ENCODE measurements around the gene FER1L5.
"Not testable (repeated sequence)": the region's sequence is repeated elsewhere in the genome, so short reads cannot be mapped to it uniquely, and the experiment has no call there.

The FER1L5 gene

DNA sequence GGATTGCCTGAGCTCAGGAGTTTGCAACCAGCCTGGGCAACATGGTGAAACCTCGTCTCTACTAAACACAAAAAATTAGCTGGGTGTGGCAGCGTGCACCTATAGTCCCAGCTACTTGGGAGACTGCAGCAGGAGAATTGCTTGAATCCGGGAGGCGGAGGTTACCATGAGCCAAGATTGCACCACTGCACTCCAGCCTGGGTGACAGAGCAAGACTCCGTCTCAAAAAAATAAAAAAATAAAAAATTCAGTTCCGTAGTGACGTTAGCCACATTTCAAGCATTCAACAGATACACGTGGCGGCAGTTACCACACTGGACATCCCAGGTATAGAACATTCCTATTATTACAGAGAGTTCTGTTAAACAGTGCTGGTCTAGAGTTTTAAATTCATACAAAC, 8.9 kb upstream of the FER1L5 start:
- Histone ChIP-seq H3K9me3 (ENCODE audit: control insufficient read depth in 5 of 5, low read length in 5 of 5) (no peaks in the 10 kb centered on the region), H3K27me3 (ENCODE audit: control insufficient read depth in 5 of 5, insufficient read depth in 4 of 5, low read length in 5 of 5) (no peaks in the 10 kb centered on the region), H3K4me1 (ENCODE audit: control insufficient read depth in 5 of 5, insufficient read depth in 5 of 5, low read length in 5 of 5) (peaks cover 10 to 45% (median 30%) of the 10 kb centered on the region in 5 donors), H3K27ac (ENCODE audit: low read depth, low read length) (no peak overlapping the region), H3K36me3 (ENCODE audit: control insufficient read depth in 5 of 5, insufficient read depth in 5 of 5, low read length in 5 of 5) (peaks cover 18 to 40% (median 27%) of the 10 kb centered on the region in 5 donors), H3K9ac (ENCODE audit: low read length in 5 of 5) (no peak overlapping the region), H3K4me3 (ENCODE audit: low read depth in 1 of 5, low read length in 5 of 5) (no peak overlapping the region)

DNA sequence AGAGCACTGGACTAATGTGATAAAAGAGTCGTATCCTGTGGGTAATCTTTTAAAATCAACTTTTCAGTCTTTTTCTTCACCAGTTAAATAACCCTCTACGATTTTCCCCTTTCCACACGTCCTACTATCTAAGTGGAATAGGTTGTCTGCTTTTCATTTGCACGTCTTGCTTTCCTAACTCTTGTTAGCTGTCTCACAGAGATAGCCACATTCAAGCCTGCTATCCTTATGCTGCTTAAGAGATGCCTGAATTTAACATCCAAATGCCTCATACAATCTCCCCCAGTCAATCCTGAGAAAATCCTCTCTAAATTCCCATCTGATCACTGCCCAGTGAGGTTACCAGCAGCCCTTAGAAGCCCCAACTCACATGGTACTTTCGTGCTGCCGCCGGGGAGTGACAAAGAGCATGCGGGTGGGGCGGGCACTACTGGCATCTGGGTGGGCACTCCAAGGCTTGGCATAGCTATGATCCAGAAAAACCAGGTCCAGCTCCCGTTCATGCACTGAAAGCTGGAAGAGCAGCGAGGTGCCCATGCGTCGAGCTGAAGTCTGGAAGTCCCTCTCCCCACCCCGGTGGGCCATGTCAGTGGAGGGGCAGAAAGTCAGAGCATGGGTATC, 5.9 kb upstream of the FER1L5 start:
- Histone ChIP-seq H3K9ac (ENCODE audit: low read length in 5 of 5) (peak overlapping the region in 4 of 5 donors; percentile 0 to 87 (median 78)), H3K4me3 (ENCODE audit: low read depth in 1 of 5, low read length in 5 of 5) (peak overlapping the region; percentile 81 to 90 (median 82)), H3K27me3 (ENCODE audit: control insufficient read depth in 5 of 5, insufficient read depth in 4 of 5, low read length in 5 of 5) (no peaks in the 10 kb centered on the region), H3K27ac (ENCODE audit: low read depth, low read length) (peak overlapping the region; percentile 84), H3K4me1 (ENCODE audit: control insufficient read depth in 5 of 5, insufficient read depth in 5 of 5, low read length in 5 of 5) (peaks cover 10 to 47% (median 31%) of the 10 kb centered on the region in 5 donors), H3K36me3 (ENCODE audit: control insufficient read depth in 5 of 5, insufficient read depth in 5 of 5, low read length in 5 of 5) (peaks cover 3 to 19% (median 7%) of the 10 kb centered on the region in 5 donors), H3K9me3 (ENCODE audit: control insufficient read depth in 5 of 5, low read length in 5 of 5) (no peaks in the 10 kb centered on the region)

DNA sequence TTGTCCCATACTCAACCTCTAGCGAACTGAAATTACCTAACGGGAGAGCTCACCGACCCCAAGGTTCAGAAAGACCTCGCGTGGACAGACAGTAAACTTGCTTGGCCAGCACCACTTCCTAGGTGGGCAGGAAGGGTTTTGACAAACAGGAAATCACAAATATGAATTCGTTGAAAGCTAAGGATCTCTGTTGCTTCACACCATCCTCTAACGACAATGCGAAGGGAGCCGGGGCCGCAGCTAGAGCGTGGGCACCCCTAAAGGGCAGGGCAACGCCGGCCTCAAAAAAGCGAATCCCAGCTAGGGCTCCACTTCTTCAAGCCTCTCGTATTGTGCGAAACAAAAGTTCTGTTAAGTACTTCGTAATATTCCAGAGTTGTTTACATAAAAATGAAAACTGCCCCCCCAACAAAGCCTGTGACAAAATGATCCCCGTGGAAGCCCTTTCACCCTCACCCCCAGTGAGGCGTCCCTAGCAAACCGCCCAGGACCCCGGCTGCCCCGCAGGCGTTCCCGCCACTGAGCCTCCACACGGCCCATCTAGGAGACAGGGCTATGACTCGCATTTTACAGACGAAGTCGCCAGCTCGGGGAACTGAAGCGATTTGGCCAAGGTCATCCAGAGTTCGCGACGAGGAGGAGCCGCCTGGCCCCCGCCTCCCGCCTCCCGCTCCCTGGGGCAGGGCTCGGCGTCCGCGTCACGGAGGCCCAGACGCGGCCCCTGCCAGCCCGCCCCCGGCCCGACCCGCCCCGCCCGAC, 5.0 kb upstream of the FER1L5 start:
- peak overlapping the region; percentile 81 to 90 (median 82) for H3K4me3 ChIP-seq (ENCODE audit: low read depth in 1 of 5, low read length in 5 of 5)
- H3K36me3 ChIP-seq (ENCODE audit: control insufficient read depth in 5 of 5, insufficient read depth in 5 of 5, low read length in 5 of 5), result peaks cover 3 to 19% (median 6%) of the 10 kb centered on the region in 5 donors
- H3K27ac ChIP-seq (ENCODE audit: low read depth, low read length), result peak overlapping the region; percentile 84
- H3K4me1 ChIP-seq (ENCODE audit: control insufficient read depth in 5 of 5, insufficient read depth in 5 of 5, low read length in 5 of 5), result peaks cover 10 to 42% (median 28%) of the 10 kb centered on the region in 5 donors
- no peaks in the 10 kb centered on the region for H3K27me3 ChIP-seq (ENCODE audit: control insufficient read depth in 5 of 5, insufficient read depth in 4 of 5, low read length in 5 of 5)
- peak overlapping the region; percentile 70 to 87 (median 85) for H3K9ac ChIP-seq (ENCODE audit: low read length in 5 of 5)
- no peaks in the 10 kb centered on the region for H3K9me3 ChIP-seq (ENCODE audit: control insufficient read depth in 5 of 5, low read length in 5 of 5)

DNA sequence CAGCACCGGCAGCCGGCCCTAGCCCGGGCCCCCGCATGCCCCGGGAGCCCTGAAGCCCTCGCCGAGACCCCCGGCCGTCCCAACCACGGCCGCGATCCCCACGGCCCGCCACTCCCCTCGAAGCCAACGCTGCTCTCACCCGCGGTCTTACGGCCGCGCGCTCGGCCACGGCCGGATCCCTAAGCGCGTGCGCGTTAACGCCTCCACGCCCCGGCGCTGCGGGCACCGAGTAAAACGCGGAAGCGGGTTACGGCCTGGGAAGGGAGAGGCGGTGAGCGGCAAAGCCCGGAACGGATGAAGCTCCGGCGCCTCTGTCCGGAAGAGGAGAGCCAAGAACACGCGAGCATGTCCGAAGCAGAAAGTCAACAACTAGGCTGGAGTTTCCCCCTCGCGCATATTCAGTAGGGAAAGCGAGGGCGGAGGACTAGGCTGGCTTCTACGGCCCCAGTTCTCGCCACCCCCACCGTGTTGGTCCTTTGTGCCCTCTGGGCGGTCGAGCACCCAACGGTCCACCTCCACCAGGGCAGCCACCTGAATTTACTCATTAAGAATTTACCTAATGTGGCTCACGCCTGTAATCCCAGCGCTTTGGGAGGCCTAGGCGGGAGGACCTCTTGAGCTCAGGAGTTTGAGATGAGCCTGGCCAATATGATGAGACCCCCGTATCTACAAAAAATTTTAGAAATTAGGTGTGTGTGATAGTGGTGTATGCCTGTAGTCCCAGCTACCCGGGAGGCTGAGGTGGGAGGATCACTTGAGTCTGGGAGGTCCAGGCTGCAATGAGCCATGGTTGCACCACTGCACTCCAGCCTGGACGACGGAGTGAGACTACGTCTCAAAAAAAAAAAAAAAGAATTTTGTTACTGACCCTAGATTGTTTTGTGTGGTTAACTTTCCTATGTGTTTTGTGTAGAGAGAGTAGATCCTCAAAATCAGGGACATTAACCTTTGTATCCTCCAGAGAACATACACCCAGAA, 4.1 kb upstream of the FER1L5 start, which contains the start of gene KANSL3:
KANSL3 (minus strand) TSS at position 169 of the 978 bp plus-strand sequence. CDS start 1,177 bp downstream, outside the sequence.
- Histone ChIP-seq H3K36me3 (ENCODE audit: control insufficient read depth in 5 of 5, insufficient read depth in 5 of 5, low read length in 5 of 5) (peaks cover 3 to 18% (median 5%) of the 10 kb centered on the region in 5 donors), H3K4me3 (ENCODE audit: low read depth in 1 of 5, low read length in 5 of 5) (peak within 1 kb of the TSS; percentile 81 to 90 (median 82)), H3K9ac (ENCODE audit: low read length in 5 of 5) (peak within 1 kb of the TSS; percentile 72 to 87 (median 85)), H3K9me3 (ENCODE audit: control insufficient read depth in 5 of 5, low read length in 5 of 5) (no peaks in the 10 kb centered on the region), H3K27ac (ENCODE audit: low read depth, low read length) (peak within 1 kb of the TSS; percentile 84), H3K27me3 (ENCODE audit: control insufficient read depth in 5 of 5, insufficient read depth in 4 of 5, low read length in 5 of 5) (no peaks in the 10 kb centered on the region), H3K4me1 (ENCODE audit: control insufficient read depth in 5 of 5, insufficient read depth in 5 of 5, low read length in 5 of 5) (peaks cover 10 to 37% (median 28%) of the 10 kb centered on the region in 5 donors)

DNA sequence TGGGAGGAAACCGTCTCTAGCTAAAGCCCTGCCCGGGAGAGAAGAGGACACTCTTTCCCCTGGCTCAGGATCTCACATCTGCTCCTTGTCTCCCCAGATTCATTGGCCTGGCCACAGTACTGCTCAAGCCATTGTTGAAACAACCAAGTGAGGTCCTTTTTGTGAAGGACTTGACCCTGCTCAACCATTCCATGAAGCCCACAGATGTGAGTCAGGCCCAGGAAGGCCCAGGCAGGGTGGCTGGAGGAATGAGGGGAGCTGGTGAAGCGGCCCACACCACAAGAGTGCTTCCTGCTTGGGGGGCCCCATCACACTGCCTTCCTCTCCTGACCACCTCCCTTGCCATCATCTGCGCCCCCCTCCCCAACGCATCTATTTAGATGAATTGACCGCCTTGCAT, 5.1 kb downstream of the FER1L5 start:
- Histone ChIP-seq H3K36me3 (ENCODE audit: control insufficient read depth in 5 of 5, insufficient read depth in 5 of 5, low read length in 5 of 5) (no peaks in the 10 kb centered on the region), H3K27ac (ENCODE audit: low read depth, low read length) (no peak overlapping the region), H3K9ac (ENCODE audit: low read length in 5 of 5) (no peak overlapping the region), H3K4me1 (ENCODE audit: control insufficient read depth in 5 of 5, insufficient read depth in 5 of 5, low read length in 5 of 5) (no peaks in the 10 kb centered on the region), H3K27me3 (ENCODE audit: control insufficient read depth in 5 of 5, insufficient read depth in 4 of 5, low read length in 5 of 5) (no peaks in the 10 kb centered on the region), H3K4me3 (ENCODE audit: low read depth in 1 of 5, low read length in 5 of 5) (no peak overlapping the region), H3K9me3 (ENCODE audit: control insufficient read depth in 5 of 5, low read length in 5 of 5) (no peaks in the 10 kb centered on the region)

DNA sequence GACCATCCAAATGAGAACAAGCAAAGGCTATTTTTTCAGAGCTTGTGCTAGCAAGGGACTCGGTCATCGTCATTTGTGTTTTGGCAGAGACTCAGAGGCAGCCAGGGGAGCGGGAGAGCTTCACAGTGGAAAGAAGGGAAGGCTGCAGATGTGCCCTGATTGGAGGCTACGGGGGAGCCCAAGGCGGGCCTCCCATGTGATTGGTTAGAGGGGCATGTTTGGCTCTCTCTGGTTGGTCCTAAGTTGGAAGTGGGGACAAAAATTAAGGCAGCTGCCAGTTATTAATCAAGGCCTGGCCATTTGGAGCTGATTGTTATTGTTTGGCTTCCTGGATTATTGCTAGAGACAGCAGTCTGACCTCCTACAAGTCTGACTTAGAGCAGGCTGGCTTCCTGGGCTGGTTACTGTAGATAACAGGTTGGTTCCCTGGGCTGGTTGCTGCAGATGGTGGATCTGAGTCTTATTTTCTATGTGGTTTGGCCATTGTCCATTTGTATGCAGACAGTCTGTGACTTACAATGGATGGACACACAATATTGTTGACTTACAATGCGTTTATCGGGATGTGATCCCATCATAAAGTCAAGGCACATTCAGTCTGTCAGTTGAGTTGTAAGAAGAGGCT, 5.9 kb downstream of the FER1L5 start:
- Histone ChIP-seq H3K36me3 (ENCODE audit: control insufficient read depth in 5 of 5, insufficient read depth in 5 of 5, low read length in 5 of 5) (no peaks in the 10 kb centered on the region), H3K4me3 (ENCODE audit: low read depth in 1 of 5, low read length in 5 of 5) (no peak overlapping the region), H3K27ac (ENCODE audit: low read depth, low read length) (no peak overlapping the region), H3K9ac (ENCODE audit: low read length in 5 of 5) (no peak overlapping the region), H3K9me3 (ENCODE audit: control insufficient read depth in 5 of 5, low read length in 5 of 5) (no peaks in the 10 kb centered on the region), H3K27me3 (ENCODE audit: control insufficient read depth in 5 of 5, insufficient read depth in 4 of 5, low read length in 5 of 5) (no peaks in the 10 kb centered on the region), H3K4me1 (ENCODE audit: control insufficient read depth in 5 of 5, insufficient read depth in 5 of 5, low read length in 5 of 5) (no peaks in the 10 kb centered on the region)

DNA sequence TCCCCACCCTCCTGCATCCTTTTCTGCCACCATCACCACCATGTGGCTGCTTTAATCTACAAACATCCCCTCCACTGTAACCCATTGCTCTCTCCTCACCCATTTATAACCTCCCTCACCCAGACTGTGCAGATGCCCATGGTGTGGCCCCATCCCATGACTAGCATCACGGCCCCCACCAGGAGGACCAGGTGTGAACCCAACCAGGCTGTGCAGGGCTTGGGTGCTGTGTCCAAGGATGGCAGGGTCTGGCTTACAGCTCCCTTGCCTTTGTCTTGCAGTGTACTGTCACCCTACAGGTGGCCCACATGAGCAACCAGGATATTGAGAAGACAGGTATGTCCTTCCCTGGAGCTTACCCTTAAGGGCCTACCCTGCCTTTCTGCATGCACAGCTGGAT, 6.8 kb downstream of the FER1L5 start:
- H3K36me3 ChIP-seq (ENCODE audit: control insufficient read depth in 5 of 5, insufficient read depth in 5 of 5, low read length in 5 of 5), result no peaks in the 10 kb centered on the region
- H3K27me3 ChIP-seq (ENCODE audit: control insufficient read depth in 5 of 5, insufficient read depth in 4 of 5, low read length in 5 of 5), result no peaks in the 10 kb centered on the region
- no peak overlapping the region for H3K27ac ChIP-seq (ENCODE audit: low read depth, low read length)
- no peak overlapping the region for H3K9ac ChIP-seq (ENCODE audit: low read length in 5 of 5)
- no peaks in the 10 kb centered on the region for H3K9me3 ChIP-seq (ENCODE audit: control insufficient read depth in 5 of 5, low read length in 5 of 5)
- no peak overlapping the region for H3K4me3 ChIP-seq (ENCODE audit: low read depth in 1 of 5, low read length in 5 of 5)
- H3K4me1 ChIP-seq (ENCODE audit: control insufficient read depth in 5 of 5, insufficient read depth in 5 of 5, low read length in 5 of 5), result no peaks in the 10 kb centered on the region

DNA sequence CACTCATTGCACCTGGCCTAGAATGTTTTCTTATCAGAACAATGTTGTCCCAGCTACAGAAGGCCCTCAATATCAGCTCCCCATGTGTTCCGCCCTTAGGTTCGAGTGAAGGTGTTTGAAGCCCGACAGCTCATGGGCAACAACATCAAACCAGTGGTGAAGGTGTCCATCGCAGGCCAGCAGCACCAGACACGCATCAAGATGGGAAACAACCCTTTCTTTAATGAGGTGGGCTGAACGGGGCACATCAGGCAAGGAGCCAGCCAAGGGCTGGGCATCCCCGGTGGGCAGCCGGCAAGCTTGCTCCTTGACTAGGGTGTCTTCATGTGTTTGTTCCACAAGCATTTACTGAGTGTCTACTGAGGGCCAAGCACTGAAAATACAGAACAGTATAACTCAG, 9.2 kb downstream of the FER1L5 start:
- no peak overlapping the region for H3K27ac ChIP-seq (ENCODE audit: low read depth, low read length)
- no peaks in the 10 kb centered on the region for H3K9me3 ChIP-seq (ENCODE audit: control insufficient read depth in 5 of 5, low read length in 5 of 5)
- no peaks in the 10 kb centered on the region for H3K36me3 ChIP-seq (ENCODE audit: control insufficient read depth in 5 of 5, insufficient read depth in 5 of 5, low read length in 5 of 5)
- no peak overlapping the region for H3K4me3 ChIP-seq (ENCODE audit: low read depth in 1 of 5, low read length in 5 of 5)
- no peaks in the 10 kb centered on the region for H3K27me3 ChIP-seq (ENCODE audit: control insufficient read depth in 5 of 5, insufficient read depth in 4 of 5, low read length in 5 of 5)
- no peak overlapping the region for H3K9ac ChIP-seq (ENCODE audit: low read length in 5 of 5)
- no peaks in the 10 kb centered on the region for H3K4me1 ChIP-seq (ENCODE audit: control insufficient read depth in 5 of 5, insufficient read depth in 5 of 5, low read length in 5 of 5)

DNA sequence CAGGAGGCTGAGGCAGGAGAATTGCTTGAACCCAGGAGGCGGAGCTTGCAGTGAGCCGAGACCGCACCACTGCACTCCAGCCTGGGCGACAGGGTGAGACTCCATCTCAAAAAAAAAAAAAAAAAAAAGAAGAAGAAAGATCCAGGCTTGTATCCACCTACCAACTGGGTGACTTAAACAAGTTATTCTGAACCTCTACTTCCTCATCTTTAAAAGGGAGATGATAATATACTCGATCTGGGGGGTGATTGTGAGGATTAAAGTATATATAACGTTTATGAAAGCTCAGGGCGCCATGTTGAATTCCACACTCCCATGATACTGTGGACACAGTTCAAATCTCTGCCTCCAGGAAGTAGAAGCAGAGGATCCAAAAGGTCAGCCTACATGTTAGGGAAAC, 12.2 kb downstream of the FER1L5 start:
- not testable (repeated sequence) for H3K4me3 ChIP-seq (ENCODE audit: low read depth in 1 of 5, low read length in 5 of 5); H3K27ac ChIP-seq (ENCODE audit: low read depth, low read length); H3K9ac ChIP-seq (ENCODE audit: low read length in 5 of 5); H3K27me3 ChIP-seq (ENCODE audit: control insufficient read depth in 5 of 5, insufficient read depth in 4 of 5, low read length in 5 of 5); H3K36me3 ChIP-seq (ENCODE audit: control insufficient read depth in 5 of 5, insufficient read depth in 5 of 5, low read length in 5 of 5); H3K9me3 ChIP-seq (ENCODE audit: control insufficient read depth in 5 of 5, low read length in 5 of 5); H3K4me1 ChIP-seq (ENCODE audit: control insufficient read depth in 5 of 5, insufficient read depth in 5 of 5, low read length in 5 of 5)

Measured in subcutaneous abdominal adipose tissue (tissue), 5 donors.